HG03103 (cell line): ENCODE results near the gene CCDC70.
"Not testable (repeated sequence)": the region's sequence is repeated elsewhere in the genome, so short reads cannot be mapped to it uniquely, and the experiment has no call there.

Source experiments
- ATAC-seq: cut with Tn5 transposase; IDR thresholded peaks from one replicate; pipeline ENCODE4 v1.9.1; 2021; ENCODE audit warnings: low read depth; ENCODE audit not compliant: unreplicated experiment

Gene CCDC70

DNA sequence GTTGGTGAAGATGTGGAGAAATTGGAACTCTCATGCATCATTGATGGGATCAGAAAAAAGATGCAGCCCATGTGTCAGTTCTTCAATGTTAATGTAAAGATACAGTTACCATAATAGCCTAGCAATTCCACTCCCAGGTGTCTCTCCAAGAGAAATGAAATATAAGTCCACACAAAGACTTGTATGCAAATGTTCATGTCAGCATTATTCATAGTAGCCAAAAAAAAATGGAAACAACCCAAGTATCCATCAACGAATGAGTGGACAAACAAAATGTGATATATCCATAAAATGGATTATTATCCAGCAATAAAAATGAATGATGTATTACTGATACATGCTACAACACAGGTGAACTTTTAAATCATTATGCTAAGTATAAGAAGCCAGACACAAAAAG lies 38.7 kb downstream of the CCDC70 start:
- no peak for ATAC-seq

DNA sequence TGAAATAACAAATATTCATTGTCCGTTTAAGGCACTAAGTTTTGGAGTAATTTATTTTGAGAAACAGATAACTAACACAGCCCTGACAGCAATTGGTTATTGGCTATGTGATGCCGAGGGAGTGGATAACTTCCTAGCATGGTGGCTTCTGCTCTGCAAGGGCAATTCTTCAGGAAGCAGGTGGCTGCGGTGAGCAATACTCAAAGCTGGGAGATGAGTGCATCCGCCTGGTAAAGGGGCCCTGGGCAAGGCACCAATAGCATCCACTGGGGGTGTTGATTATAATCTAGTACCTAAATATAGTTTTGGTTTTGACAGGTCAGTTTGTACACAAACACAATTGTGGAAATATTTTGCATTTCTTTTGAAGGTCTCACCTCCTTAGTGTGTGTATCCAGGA lies 41.0 kb downstream of the CCDC70 start:
- no peak for ATAC-seq

DNA sequence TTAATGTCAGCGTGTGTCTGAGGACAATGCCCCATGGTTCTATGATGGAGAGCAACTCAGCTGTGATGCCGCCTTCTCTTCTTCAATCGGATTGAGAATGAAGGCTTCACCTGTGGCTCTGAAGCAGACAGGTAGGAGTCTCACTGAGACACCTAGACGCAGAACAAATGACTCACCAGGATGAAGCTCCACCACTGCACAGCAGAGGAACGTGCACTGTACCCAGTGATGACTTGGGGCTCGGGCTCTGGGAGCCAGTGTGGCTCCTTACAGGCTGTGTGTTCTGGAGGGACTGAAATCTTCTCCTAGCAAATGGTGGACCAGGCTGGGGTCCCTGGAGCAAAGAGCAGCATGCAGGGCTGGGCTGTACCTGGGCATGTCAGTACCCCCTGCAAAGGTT lies 44.0 kb downstream of the CCDC70 start:
- no peak for ATAC-seq

DNA sequence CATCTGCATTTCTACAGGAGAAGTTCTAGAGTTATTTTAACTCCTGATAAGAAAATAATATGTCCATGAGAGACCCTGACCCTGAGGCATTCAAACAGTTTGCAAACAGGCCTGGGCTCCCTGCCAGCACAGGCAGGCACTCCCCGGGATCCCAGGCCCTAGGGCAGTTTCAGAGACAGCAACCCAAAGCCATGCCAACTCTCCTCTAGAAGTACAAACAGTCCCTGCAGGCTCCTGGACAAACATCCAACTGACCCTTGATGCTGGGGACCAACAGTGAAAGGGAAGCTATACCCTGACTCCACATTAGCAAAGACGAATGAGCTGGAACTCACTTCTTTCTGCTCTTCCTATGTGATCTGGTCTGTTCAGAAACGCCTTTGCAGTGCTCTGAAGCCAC lies 44.8 kb downstream of the CCDC70 start:
- no peak for ATAC-seq

DNA sequence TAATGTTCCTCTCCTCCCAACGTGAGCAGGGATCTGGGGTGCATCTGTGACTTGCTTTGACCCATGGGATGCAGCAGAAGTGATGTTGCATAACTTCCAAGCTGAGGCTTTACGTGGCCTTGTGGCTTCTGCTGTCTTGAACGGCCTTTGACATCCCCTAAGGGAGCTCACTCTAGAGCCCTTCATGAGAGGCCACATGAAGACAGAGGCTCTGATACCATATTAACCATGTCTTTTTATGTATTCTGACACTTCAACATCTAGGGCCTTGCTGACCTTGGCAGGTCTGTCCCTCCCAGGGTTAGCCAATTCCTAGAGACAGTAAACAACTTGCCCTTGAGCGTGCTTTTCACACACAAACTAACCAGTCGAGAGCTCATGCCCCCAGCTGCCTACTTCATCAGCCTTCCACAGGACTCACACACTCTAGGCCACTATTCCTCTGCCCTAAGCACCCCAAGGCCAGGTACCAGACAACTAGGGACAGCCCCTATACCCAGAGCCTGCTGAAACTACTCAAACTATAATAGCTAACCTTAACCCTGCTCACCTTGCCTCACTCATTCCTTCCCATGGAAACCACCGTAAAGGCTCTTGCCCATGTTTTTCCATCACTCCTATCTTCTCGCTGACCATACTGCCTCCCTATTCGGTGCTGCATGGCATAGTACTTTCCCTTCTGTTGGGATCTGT lies 45.4 kb downstream of the CCDC70 start:
- ATAC-seq: no peak

DNA sequence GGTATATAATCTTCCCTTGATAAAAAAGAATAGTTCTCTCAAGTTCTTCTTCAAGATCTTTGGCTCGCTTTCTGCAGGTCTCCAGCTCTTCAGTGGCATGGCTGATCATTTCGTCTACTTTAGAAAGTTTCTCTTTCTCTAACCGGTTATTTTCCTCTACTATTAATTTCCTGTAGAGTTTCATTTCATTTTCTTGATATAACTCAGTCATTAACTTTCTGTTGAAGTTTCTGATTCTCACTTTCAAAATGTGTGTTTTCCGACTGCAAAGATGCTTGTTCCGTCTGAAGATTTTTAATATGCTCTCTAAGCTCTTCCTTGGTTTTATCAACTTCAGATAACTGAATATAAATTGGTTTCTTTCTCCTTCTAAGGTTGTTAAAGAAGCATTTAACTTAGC lies 47.5 kb downstream of the CCDC70 start:
- ATAC-seq: not testable (repeated sequence)

DNA sequence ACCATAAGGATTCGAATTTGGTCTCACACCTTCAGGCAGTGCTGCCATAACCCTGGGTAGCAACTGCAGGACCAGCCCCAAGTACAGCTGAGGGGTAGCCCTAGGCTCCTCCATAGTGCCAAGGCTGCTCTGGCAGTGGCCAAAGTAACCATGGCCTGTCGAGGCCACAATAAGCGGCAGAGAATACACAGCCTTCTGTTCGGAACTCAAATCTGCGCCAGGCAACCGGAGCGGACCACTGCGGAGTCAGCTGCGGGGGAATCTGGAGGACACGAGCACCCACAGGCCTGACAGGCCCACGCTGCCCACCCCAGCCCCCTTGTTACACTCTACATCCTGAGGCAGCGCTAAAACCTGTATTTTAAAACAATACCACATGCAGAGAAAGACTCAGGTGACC lies 48.7 kb downstream of the CCDC70 start:
- no peak for ATAC-seq

DNA sequence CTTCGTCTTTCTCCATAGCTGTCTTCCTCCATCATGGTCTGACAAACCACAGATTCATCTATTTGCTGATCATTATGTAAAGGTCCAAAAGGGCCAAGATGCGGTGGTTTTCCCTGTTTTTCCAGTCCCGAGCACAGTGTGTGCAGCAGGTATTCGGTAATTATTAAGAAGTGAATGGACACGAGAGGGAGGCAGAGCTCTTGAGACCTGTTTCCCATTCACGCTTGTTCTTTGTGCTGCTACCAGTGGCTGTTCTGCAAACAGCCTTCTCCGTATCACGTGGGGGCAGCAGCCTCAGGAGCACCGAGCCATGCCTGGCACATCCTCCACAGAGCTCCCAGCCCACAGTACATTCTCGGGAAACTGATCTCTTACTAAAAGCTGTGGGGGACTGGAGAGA lies 50.3 kb downstream of the CCDC70 start:
- no peak for ATAC-seq

DNA sequence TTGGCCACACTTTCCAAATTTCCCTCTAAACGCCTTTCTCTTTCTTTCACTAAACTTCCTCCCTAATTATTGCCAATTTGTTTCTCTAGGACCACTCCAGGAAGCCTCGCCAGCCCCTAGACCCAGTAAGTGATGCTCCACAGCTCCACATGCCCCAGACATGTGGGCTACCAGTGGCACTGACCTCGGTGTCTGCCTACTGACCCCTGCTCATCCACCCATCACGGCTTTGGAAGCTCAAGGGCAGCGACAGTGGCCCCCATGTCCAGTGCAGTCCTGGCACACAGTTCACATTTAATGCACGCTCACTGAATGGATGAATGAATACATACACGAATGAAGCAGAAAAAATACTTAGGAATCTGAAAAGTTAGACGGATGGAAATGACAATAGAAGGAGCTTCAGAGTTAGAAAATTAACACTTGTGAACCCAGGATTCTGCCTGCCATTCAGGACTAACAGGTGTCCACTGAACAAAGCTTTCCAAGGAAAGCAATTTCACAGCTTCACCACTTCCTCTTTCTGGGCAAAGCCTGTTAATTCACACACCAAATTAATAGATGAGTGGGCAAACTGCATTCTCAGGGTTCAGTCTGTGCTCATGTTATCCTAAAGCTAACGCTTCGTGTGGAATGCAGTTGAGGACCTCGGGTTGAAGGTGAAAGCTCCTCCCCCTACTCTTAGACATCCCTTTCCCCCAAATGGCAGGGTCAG lies 50.9 kb downstream of the CCDC70 start:
- ATAC-seq: no peak

DNA sequence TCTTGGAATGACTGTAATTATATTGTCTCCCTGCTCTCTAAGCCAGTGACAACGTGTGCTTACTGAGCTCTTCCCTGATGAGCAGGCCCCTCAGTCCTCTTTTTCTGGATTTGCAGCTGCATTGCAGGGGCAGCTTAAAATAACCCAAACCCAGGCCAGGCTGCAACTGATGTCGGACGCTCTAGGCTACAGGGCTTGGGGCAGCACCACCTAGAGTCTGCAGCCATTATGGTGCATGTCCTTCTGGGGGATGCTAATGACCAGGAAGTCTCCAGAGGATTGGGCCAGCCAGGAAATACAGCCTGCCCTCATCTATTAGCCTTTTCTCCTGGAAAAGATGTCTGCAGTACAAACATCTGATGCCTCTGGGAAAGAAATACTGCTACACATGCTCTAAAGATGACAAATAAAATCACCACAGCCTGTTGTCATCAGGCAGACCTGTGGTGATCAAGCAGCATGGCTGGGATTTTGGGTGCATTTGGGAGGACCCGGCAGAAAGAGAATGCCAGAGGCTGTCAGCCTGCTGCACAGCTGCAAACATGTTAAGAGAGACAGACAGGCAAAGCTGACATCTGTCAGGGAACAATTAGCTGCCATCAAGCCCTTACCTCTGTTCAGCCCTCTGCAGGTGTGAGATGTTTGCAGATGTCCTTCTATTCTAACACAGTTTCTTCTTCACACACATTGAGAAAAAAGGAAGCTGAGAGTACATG lies 51.8 kb downstream of the CCDC70 start:
- no peak for ATAC-seq

DNA sequence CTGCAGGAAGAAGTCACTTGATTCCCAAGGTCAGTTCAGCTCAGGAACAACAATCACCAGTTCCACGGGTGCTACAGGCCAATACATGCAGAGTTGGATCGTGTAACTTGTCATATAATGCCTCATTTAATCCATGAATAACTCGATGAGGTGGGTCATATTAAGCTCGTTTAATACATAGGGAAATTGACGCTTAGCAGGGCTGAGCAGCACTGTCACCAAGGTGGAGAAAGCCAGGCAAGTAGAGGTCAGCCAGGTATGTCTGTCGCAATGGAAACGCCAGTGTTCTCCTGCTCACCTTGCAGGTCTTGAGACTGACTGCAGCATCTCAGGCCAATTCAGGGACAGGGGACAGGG lies 52.3 kb downstream of the CCDC70 start:
- no peak for ATAC-seq
